GM15510 (cell line): Measurements from ENCODE around the gene SH3BP2.

Experiments used
- POLR2A ChIP-seq: IDR thresholded peaks from 3 replicates; pipeline ENCODE4 v1.6.1; 2011; ENCODE audit warnings: borderline replicate concordance; ENCODE audit not compliant: insufficient read length; ENCODE audit errors: extremely low read depth

The SH3BP2 gene

GRCh38 chr4:2792711-2793585 lies at the start of gene SH3BP2:
TSS of gene SH3BP2 (plus strand) at chr4:2793085. CDS start at chr4:2820618, 27,533 bp downstream.
- no peak for TF ChIP-seq POLR2A

- TF ChIP-seq POLR2A = no peak
These were observed 49.1 kb upstream of the SH3BP2 start for GRCh38 chr4:2743518-2744445.

- TF ChIP-seq POLR2A = no peak
These were observed 48.2 kb upstream of the SH3BP2 start for GRCh38 chr4:2744576-2745270.

- no peak for TF ChIP-seq POLR2A
These were observed 47.4 kb upstream of the SH3BP2 start for GRCh38 chr4:2745516-2745915.

GRCh38 chr4:2745981-2746806 lies 46.7 kb upstream of the SH3BP2 start:
- peak; percentile 19 for TF ChIP-seq POLR2A

- TF ChIP-seq POLR2A = no peak
These were observed 45.8 kb upstream of the SH3BP2 start for GRCh38 chr4:2746891-2747695.

GRCh38 chr4:2750719-2751605 lies 41.9 kb upstream of the SH3BP2 start:
- TF ChIP-seq POLR2A = no peak

- no peak for TF ChIP-seq POLR2A
These were observed 39.4 kb upstream of the SH3BP2 start for GRCh38 chr4:2753436-2753835.

- no peak for TF ChIP-seq POLR2A
These were observed 37.8 kb upstream of the SH3BP2 start for GRCh38 chr4:2754848-2755819.

- peak; percentile 90 for TF ChIP-seq POLR2A
These were observed 36.8 kb upstream of the SH3BP2 start, which contains the start of gene TNIP2 for GRCh38 chr4:2755821-2756690. TSS of gene TNIP2 (minus strand) at chr4:2756336. CDS start at chr4:2756289, 47 bp downstream.
